T-helper 1 cell treated with Interleukin-12 subunit alpha and Interleukin-12 subunit beta and Interleukin-4 antibody, amounts not matched to agents 30 ng/mL and 1 ng/mL, for 36 hours (primary cell): ENCODE measurements around the gene MT1M. TPM values are rescaled to one million over a fixed set of nuclear protein-coding genes. Genes with fewer than 3 reads are reported as not detected.

Experiments
- intact Hi-C: fragments of 100-400 bp; cut with micrococcal nuclease; formaldehyde crosslinking; loops from one replicate; pipeline ENCODE4 v1.15.1; 2024
- total RNA-seq: library from RNA; stranded (reverse); gene quantifications from 2 replicates; pipeline ENCODE4 v1.2.3, GENCODE V29; 2022

The MT1M gene
- total RNA-seq, 1 donor from 2014 or later = not detected

- intact Hi-C loops = loop anchor here (1.0 kb wide), 8 partner anchors 8 to 76 kb away; partner anchors contain the start of genes MT1F, MT1X and MT2A
Observed at GRCh38 chr16:56625943-56626654, 6.4 kb upstream of the MT1M start.

- intact Hi-C loops = no loop called here
Observed at GRCh38 chr16:56626685-56627084, 5.8 kb upstream of the MT1M start.

GRCh38 chr16:56628486-56629350, 3.7 kb upstream of the MT1M start:
- intact Hi-C loops = no loop called here

GRCh38 chr16:56629531-56629930, 2.9 kb upstream of the MT1M start:
- intact Hi-C loops = no loop called here

- intact Hi-C loops = no loop called here
Observed at GRCh38 chr16:56630134-56630533, 2.3 kb upstream of the MT1M start.

GRCh38 chr16:56631197-56631596, 1.3 kb upstream of the MT1M start:
- intact Hi-C loops = no loop called here

GRCh38 chr16:56631832-56632155, 665 bp upstream of the MT1M start:
- intact Hi-C loops = loop anchor here (1.0 kb wide), 1 partner anchor 54 kb away; no protein-coding TSS in a partner anchor

GRCh38 chr16:56632848-56633365, 448 bp downstream of the MT1M start:
- intact Hi-C loops = loop anchor here (1.0 kb wide), 1 partner anchor 56 kb away; no protein-coding TSS in a partner anchor

GRCh38 chr16:56633535-56633934, 1.1 kb downstream of the MT1M start:
- intact Hi-C loops = no loop called here

GRCh38 chr16:56634715-56635440, 2.4 kb downstream of the MT1M start:
- intact Hi-C loops = loop anchor here (1.0 kb wide), 1 partner anchor 10 kb away; the partner anchor contains the start of gene MT1E

GRCh38 chr16:56635441-56635967, 3.0 kb downstream of the MT1M start:
- intact Hi-C loops = no loop called here

GRCh38 chr16:56636616-56637413, 4.4 kb downstream of the MT1M start:
- intact Hi-C loops = no loop called here

GRCh38 chr16:56637814-56638750, 5.6 kb downstream of the MT1M start, which contains the start of gene MT1A:
Gene MT1A, plus strand, starts transcription at chr16:56638666. Its CDS starts 73 bp downstream, at chr16:56638739.
- intact Hi-C loops = no loop called here

GRCh38 chr16:56639045-56639444, 6.6 kb downstream of the MT1M start:
- intact Hi-C loops = no loop called here

- intact Hi-C loops = no loop called here
Observed at GRCh38 chr16:56640076-56640475, 7.6 kb downstream of the MT1M start.

- intact Hi-C loops = no loop called here
Observed at GRCh38 chr16:56641166-56641565, 8.7 kb downstream of the MT1M start.

- intact Hi-C loops = loop anchor here (1.0 kb wide), 7 partner anchors 14 to 192 kb away; partner anchors contain the start of genes MT1E, MT1F, MT1X and MT2A
Observed at GRCh38 chr16:56643080-56643778, 10.8 kb downstream of the MT1M start.

- intact Hi-C loops = loop anchor here (1.0 kb wide), 7 partner anchors 13 to 193 kb away; partner anchors contain the start of genes MT1E, MT1F, MT1X and MT2A
Observed at GRCh38 chr16:56643833-56644232, 11.4 kb downstream of the MT1M start.
